Stimulated activated CD8-positive, alpha-beta memory T cell treated with anti-CD3 and anti-CD28 coated beads, Interleukin-7, amount 100 ng/mL, for 48 hours (primary cell): ENCODE results near the gene HGD.
"Not testable (repeated sequence)": the region's sequence is repeated elsewhere in the genome, so short reads cannot be mapped to it uniquely, and the experiment has no call there.

Experiments used
- DNase-seq, 2 donors: peaks; one replicate each; pipeline ENCODE4 v3.0.0-alpha.2; 2020; ENCODE audit warnings: low read depth in 1 of 2; ENCODE audit errors: extremely low read depth in 1 of 2

The HGD gene

DNA sequence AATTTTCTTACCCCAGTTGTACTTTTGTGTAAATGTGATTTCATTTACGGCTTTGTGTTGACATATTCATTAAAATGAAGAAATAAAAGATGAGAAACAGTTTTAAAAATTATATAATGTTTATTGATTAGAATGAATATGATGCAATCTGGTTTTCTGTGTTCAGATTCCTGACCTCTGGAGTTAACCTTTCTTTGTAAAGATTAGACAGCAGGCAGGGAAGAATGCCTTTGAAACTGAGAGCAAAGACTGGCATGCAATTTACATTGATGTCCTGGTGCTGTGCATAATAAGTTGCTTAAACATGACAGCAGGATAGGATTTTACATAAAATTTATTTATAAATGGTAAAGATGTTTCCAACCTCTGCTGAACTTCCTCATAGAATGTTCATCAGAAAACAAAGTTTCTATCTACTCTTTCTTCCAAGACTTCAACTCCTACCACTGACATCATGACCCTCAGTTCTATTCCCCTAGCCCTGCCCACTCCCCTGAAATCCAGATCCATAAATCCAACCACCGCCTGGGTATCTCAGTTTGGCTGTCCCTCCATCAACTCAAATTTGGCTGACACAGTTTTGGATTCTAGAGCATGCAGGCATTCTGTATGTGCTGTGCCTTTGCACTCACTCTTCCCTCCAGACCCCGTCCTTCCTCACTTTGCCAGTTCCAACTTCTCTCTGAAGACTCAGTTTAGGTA, 1.7 kb downstream of the HGD start:
- DNase-seq, result no peak

DNA sequence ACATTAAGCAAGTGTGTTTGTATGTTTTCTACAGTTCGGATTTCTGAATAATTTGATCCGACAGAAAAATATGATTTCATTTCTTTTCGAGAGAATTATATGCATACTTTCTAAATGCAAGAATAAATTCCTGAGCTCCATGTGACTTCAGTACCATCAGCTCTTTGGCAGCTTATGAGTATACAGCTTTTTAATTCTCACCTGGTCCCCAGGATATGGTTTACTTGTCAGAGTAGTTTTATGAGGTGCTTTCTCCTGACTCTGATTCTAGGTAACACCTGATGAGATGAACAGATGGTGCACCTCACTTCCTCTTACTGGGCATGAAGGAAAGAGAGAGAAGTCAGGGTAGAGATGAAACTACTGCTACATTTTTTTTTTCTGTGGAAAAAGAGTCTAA, 3.1 kb downstream of the HGD start:
- DNase-seq, result no peak

DNA sequence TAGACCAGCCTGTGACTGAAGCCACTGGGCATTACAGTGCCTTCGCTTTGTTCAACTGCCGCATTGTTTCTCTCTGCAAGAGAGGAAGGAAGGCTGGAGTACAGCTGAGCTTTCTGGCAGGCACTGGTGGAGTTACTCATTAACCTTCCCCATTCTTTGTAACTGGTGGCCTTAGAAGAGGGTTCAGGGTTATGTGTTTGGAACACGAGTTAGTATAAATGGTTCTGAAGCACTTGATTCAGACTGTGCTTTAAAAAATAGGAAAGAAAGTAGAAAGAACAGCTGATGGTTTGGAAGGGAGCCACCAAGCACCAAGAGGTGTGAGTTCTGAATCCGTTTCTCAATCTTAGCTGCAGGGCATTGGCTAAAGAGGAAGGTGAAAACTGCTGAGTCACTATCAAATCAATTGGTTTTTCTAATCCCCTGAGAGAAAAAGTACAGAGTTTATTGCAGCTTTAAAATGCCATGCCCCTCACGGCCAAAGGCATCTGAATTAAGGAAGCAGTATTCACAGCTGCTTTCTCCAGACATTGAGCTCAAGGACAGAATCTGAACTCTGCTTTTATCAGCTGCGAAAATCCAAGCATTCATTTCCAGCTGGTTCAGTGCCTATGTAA, 3.6 kb downstream of the HGD start:
- no peak for DNase-seq

DNA sequence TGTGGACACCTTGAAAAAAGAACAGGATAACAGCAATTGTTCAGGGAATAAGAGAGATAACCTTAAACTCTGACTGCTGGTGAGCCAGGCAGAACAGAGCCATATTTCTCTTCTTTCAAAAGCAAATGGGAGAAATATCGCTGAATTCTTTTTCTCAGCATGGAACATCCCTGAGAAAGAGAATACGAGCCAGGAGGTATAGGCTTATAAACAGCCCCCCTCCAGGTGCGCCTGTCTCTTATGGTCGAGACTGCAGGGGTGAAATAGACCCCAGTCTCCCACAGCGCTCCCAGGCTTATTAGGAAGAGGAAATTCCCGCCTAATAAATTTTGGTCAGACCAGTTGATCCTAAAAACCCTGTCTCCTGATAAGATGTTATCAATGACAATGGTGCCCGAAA, 4.8 kb downstream of the HGD start:
- not testable (repeated sequence) for DNase-seq

DNA sequence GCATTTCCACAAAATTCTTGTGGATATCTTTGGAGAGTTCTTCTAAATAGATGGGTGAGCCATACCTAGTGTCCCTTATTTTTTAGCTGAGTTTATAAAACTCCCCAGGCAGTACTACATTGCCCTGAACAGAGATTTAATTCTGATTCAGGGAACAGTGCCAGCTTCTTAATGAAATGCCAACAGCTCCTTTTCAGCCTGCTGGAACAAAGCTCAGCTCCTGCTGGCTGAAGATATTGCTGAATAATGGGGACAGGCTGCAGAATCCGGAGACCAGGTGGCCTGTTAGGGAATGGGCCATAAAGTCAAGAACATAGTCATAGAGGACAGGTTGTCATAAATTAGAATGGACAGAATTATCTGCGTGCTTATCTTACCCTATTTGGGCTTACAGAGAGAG, 8.9 kb downstream of the HGD start:
- DNase-seq, result no peak

DNA sequence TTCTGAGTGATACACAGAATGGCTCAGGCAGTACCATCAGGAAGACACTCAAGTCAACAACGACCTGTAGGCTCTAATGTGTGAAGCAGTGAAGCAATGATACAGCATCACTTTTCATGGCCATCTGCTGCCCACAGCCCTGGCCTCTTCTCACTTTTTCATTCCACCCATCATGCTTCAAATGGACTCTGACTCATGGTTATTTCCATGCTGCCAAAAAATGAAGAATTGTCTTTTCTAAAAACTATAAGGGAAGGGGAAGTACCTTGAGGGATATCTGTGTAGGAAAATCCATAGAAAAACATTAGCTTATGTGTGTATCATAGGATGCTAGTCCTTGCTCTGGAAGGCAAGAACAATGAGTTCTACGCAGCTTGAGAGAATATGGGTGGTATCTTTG, 11.5 kb downstream of the HGD start:
- DNase-seq, result no peak

DNA sequence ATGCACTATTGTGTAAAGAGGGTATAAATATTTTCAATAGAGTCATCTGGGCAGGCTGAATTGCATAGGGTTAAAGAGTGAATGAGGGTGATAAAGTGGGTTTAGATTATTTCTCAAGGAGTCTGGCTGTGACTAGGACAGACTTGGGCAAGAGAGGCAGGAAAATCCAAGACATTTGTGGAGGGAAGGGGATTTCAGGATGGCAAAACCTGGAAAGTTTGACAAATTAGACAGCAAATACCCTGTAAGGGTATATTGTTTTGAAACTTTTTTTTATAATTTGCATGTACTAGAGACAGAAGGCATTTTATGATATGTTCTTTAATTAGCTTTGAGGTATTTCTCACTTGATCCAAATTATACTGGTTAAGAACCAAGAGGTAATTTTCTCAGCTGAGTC, 17.1 kb downstream of the HGD start:
- no peak for DNase-seq

DNA sequence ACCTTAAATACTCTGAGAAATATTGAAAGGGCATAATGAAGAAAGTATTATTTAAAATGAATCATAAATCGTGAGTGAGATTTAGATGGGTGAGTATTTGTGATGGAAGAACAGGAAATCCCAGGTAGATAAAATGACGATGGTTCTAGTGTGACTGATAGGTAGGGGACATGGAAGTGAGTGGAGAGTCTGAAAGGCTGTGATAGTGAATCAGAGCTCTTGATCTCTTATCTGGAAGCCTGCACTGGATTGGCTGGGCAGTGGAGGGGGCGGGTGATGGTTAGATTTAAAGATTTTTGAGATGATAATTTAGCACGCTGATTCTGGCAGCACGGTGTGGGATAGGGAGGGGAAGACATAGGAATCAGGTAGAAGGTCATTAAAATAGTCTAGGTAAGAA, 20.1 kb downstream of the HGD start:
- DNase-seq, result no peak

DNA sequence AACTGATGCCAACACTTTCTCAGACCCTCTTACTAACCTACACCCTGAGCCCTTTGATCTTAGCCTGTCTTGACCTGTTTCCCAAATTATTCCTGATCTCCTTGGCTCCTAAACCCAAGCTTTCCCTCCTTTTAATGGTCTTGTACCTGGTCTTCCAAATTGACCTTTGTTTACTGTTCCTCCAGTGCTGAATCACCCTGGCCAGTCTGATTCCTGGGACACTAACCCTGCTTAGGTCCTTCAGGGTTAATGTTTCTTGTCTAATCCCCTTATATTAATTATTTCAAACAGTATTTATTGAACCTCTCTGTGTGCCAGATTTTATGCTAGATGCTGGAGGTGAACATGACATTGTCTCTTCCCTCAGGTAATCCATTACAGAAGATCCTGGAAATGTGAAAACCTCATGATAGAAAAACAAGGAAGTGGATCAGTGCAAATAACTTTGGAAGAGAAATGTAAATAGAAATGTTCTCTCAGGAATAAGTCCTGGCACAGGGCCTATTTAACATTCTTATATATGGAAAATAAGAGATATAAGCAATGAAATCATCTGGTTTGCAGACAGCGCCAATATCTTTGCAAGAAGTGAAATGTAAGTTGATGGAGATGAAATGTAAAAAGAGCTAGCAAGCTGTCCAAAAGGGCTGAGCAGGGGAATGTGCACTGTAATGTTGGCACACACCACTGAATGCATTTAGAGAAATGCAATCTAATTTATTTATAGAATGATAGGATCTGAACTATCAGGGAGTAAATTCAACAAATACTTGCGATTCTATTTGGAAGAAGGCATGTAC, 20.7 kb downstream of the HGD start:
- no peak for DNase-seq

DNA sequence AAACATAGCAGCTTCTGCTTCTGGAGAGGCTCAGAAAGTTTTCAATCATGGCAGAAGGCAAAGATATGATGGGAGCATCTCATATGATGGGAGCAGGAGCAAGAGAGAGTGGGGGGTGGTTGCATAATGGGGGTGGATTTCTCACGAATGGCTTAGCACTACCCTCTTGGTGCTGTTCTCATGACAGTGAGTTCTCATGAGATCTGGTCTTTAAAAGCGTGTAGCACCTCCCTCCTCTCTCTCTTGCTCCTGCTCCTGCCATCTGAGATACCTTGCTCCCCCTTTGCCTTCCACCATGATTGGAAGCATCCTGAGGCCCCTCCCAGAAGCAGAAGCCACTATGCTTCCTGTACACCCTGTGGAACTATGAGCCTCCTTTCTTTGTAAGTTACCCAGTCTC, 22.2 kb downstream of the HGD start:
- DNase-seq, result no peak

DNA sequence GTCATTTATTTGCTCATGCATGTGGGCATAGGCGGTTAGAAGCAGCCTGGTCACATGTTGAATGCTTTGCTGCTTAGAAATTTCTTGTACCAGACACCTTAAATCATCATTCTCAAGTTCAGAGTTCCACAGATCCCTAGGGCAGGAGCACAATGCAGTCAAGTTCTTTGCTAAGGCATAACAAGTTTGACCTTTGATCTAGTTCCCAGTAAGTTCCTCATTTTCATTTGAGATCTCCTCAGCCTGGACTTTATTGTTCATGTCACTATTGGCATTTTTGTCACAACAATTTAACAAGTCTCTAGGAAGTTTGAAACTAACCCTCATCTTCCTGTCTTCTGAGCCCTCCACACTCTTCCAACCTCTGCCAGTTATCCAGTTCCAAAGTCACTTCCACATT, 22.8 kb downstream of the HGD start:
- no peak for DNase-seq

DNA sequence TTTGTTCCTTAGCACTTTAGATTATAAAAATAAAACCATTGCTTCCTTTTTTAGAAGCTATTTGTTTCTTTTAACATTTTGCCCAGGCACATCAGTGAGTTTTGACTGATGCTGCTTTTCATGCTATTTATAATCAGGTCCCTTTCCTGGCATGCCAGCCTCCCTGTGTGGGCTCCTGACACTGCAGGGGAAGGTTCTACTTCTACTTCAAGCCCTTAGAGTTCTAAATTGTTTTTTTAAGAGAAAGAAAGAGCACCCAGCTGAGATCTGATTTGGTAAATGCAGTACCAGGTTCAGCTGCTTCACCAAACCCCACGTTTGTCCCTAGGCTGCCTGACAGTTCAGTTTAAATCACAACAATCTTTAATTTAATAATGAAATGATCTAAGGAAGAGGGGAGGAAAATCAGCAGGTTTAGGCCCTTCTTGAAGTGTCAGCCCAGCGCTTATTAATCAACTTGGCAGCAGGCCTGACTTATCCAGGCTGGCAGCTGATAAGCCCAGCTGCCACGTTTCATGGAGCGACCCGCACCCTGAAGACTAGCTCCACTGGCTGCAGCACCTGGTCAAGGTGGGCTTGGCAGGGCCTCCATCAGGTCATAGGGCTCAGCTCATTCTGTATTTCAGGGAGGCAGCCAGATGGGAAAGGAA, 29.0 kb downstream of the HGD start:
- no peak for DNase-seq

DNA sequence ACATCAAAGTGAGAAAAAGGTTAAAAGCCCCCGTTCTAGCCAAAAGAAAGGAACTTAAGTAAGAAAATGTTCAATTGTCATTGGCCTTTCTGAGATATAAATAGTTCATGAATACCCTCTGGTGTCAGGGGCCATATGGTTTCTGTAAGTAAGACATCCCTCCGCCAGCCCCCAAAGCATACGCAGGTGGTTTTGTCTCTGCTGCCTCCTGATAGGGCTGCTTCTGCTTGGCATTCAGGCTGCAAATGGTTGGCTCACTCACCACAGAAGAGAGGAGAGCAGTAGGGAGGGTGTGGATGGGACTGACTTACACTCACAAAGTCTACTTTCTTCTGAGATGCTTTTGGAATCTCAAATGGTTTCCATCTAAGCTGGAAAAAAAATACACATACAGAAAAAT, 29.8 kb downstream of the HGD start:
- DNase-seq, result no peak

DNA sequence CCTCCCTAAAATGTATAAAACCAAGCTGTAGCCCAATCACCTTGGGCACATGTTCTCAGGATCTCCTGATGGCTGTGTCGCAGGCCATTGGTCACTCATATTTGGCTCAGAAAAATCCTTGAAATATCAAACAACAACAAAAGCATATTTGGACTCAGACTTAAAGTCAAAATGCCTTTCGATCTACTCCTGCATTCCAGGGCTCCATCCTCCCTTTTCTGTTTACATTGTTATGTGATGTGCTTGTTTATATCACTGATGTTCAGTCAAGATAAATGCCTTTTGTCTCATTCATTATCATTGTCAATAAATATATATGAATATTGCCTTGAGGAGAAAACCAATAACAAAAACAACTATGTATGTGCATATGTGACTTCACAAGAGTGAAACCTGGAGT, 31.7 kb downstream of the HGD start:
- no peak for DNase-seq

DNA sequence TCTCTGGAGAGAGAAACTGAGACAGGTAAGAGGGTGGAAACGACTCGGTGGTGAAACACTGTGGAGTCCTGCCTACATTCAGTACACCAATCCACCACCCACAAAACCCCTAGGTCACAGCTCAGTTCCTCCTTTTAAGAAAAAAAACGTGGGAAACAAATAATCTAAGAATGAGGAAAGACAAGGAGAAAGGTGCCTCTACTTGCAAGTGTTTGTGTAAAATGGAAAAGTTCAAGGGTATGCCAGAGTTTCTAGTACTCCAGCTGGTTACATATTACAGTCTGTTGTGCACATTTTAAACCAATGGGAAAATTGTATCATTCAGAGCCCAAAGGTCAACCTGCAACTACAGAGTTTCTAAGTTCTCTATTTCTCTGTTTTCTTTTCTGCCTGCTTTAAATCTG, 32.2 kb downstream of the HGD start:
- DNase-seq, result no peak

DNA sequence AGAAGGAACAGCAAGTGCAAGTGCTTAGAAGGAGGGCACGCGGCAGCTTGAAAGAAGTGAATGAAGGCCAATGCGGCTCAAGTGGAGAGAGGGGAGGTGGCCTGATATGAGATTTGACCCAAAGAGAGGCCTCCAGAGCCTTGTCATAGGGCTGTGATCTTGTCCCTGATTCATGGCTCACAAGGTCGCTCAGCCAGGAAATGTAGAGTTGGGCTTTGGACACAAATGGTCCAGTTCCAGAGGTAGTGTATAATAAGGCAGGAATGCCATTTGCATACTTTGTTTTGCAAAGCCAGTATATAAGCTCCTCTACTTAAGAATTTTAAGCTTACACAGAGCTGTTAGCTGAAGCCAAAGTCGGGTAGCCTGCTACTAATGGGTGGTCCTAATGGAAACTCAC, 33.7 kb downstream of the HGD start:
- DNase-seq, result no peak

DNA sequence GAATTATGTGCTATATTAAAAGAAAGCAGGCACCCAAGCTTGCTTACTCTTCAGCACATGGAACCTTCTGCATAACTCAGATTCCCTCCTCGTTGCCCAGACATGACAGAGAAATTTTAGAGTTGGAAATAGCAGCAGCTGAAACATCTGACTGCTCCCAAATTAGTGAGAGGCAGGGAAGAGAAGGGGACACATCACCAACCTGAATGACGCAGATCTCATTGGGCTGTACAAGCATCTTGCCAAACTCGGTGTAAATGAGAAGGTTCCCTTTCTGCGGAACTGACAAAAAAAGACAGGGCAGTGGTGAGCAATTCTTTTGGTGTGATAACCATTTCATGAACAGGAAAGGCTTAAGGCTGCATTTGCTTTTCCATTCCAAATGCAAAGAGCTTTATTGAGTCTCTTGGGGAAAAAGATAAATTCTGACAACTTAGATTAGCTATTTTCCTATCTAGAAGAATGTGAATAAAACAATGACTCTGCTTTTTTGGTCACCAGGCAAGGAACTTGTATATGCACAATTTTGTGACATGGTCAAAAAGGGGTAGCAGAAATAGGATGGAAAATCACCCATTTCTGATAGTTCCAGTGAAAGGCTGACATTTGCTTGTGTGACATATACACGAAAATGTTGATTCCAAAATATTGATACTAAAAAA, 35.1 kb downstream of the HGD start:
- no peak for DNase-seq

DNA sequence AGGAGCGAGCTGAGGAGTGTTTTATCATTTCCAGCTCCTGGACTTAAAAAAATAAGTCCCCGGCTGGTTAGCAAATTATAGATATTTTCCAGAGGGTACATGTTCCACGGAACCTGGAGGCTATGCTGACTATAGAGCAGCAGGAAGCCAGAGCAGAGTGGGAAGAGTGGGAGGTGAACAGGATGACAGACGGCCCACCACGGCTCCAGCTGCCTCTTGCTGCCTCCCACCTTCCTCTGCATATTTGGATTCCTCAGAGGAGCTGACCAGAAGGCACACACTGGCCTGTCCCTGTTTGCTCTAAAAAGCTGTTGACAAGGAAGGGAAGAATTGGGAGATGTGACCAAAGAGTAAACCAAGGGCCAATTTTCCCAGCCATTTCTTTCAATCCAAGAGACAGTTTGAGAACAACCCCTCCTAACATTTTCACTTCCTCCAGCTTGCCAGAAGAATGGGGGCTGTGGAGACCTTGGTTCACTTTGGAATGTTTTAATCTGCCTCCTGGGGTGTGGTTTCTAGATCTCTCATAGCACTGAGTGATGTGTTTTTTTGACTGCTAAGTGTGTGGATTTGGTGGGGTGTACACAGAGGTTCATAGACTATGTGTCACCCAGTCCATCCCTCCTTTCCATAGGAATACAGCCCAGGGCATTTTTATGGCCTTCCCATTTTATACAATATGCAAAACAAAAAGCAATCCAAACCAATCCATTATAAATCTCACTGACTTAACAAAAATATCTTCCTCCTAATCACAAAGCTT, 36.8 kb downstream of the HGD start:
- no peak for DNase-seq

DNA sequence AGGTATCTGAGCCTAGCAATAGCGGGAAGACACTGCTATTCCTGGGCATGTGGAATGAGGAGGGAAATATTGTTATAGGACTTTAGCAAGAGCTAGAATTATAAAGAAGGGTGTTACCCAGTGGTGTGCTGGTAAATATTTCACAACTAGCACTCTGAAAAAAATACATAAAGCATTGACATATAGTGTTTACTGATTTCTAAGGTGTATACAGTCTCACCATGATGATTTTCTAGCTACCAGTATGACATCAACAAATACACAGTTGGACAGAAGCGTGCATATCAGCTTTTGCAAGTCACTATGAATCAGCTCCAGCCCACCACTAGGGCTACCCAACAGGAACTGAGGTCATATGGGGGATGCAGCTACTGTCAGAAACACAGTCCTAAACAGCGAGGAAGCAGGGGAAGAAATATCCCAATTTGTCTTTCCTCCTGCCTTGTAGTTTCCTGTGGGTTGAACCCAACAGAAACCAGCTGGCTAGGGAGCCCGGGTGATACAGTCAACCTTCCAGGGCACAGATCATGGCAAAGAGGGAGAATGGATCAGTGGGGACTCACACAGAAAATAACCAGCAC, 39.6 kb downstream of the HGD start:
- peak in 1 of 2 donors; percentile 22 for DNase-seq

DNA sequence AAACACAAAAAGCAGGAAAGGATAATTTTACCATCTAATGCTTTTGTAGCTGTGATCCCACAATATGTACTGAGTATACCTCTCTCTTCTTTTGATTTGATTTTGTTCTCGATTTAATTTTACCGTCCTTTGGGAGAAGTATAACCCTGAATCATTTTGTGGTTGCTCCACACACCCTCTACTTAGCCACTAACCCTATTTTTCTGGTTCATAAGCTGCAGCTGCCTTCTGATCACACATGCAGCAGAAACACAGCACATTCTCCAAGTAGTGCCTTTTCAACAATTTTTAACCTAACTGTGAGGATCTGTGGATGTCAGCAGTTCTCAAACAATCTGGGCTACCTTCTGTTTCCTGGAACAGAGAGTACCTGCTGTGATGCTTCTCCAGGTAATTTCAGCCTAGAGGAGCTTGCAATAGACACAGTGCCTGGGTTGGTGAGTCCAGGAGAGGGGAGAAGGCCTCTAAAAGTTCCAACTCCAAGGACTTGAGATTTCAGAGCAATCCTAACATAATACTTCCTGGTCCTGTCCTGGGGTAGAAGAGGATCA, 40.3 kb downstream of the HGD start:
- DNase-seq, result no peak
